GM18508 (cell line): ENCODE results near the gene LEKR1.
"Not testable (repeated sequence)": the region's sequence is repeated elsewhere in the genome, so short reads cannot be mapped to it uniquely, and the experiment has no call there.

Experiments
- ATAC-seq: cut with Tn5 transposase; IDR thresholded peaks from one replicate; pipeline ENCODE4 v1.9.1; 2021; ENCODE audit warnings: moderate number of reproducible peaks; ENCODE audit not compliant: insufficient read depth, unreplicated experiment

Gene LEKR1

GRCh38 chr3:156826144-156826895 lies at the start of gene LEKR1:
Gene LEKR1 (plus strand): TSS chr3:156826353. CDS start chr3:156829330, 2,977 bp downstream.
- peak; percentile 67 for ATAC-seq

GRCh38 chr3:156776871-156777270 lies 49.3 kb upstream of the LEKR1 start:
- ATAC-seq = no peak

- no peak for ATAC-seq
Measured at GRCh38 chr3:156781310-156782230, 44.6 kb upstream of the LEKR1 start.

GRCh38 chr3:156782319-156782718 lies 43.8 kb upstream of the LEKR1 start:
- no peak for ATAC-seq

GRCh38 chr3:156782921-156783320 lies 43.2 kb upstream of the LEKR1 start:
- no peak for ATAC-seq

GRCh38 chr3:156787001-156787400 lies 39.2 kb upstream of the LEKR1 start:
- ATAC-seq = no peak

- ATAC-seq = peak; percentile 75
Measured at GRCh38 chr3:156787926-156788663, 38.1 kb upstream of the LEKR1 start.

- no peak for ATAC-seq
Measured at GRCh38 chr3:156788846-156789245, 37.3 kb upstream of the LEKR1 start.

GRCh38 chr3:156790156-156790555 lies 36.0 kb upstream of the LEKR1 start:
- no peak for ATAC-seq

- no peak for ATAC-seq
Measured at GRCh38 chr3:156792114-156792513, 34.0 kb upstream of the LEKR1 start.

- no peak for ATAC-seq
Measured at GRCh38 chr3:156792536-156792935, 33.6 kb upstream of the LEKR1 start.

GRCh38 chr3:156792945-156793344 lies 33.2 kb upstream of the LEKR1 start:
- ATAC-seq = no peak

GRCh38 chr3:156793400-156793799 lies 32.8 kb upstream of the LEKR1 start:
- no peak for ATAC-seq

GRCh38 chr3:156793851-156794250 lies 32.3 kb upstream of the LEKR1 start:
- ATAC-seq = no peak

GRCh38 chr3:156795890-156796481 lies 30.2 kb upstream of the LEKR1 start:
- no peak for ATAC-seq

- no peak for ATAC-seq
Measured at GRCh38 chr3:156797368-156797767, 28.8 kb upstream of the LEKR1 start.

GRCh38 chr3:156800287-156800686 lies 25.9 kb upstream of the LEKR1 start:
- ATAC-seq = not testable (repeated sequence)

- ATAC-seq = no peak
Measured at GRCh38 chr3:156801746-156802145, 24.4 kb upstream of the LEKR1 start.

- ATAC-seq = no peak
Measured at GRCh38 chr3:156802821-156803606, 23.1 kb upstream of the LEKR1 start.
